ENCODE results near the gene PNLIPRP3.

GRCh38 chr10:116464257-116464656, 36.6 kb downstream of the PNLIPRP3 start:
- TF ChIP-seq CTCF (IDR thresholded peaks at IDR 0.05) (no peak), POLR2A (IDR thresholded peaks at IDR 0.05) (no peak)
